ENCODE data around the gene C2CD5. TPM values are rescaled to one million over a fixed set of nuclear protein-coding genes. Genes with fewer than 3 reads are reported as not detected.
A peak's percentile ranks its signal among the peaks of the same experiment; 100 is the strongest.

Gene C2CD5
- total RNA-seq, 1 donor from 2014 or later = 38.0 TPM

DNA sequence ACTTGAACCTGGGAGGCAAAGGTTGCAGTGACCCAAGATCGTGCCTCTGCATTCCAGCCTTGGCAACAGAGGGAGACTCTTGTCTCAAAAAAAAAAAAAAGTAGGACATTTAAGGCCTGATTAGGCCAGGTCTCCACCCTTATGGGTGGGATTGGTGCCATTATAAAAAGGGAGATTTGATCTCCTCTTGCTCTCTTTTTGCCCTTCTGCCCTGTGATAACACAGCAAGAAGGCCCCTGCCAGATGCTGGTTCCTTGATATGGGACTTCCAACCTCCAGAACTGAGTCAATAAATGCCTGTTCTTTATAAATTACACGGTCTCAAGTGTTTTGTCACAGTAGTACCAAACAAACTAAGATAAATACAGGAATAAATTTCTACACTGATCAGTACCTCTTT is 81.0 kb downstream of the C2CD5 start:
- Histone ChIP-seq H3K9me3 (no peaks in the 10 kb centered on the region), H3K27me3 (no peaks in the 10 kb centered on the region), H3K4me1 (no peaks in the 10 kb centered on the region), H3K36me3 (peaks cover 19% of the 10 kb centered on the region), H3K4me3 (no peak overlapping the region), H3K27ac (no peak overlapping the region)
- ATAC-seq (no peak), DNase-seq (no peak)
- no peak for TF ChIP-seq CTCF (IDR thresholded peaks at IDR 0.05)
- intact Hi-C loops (cut with DNase I) = no loop called here

DNA sequence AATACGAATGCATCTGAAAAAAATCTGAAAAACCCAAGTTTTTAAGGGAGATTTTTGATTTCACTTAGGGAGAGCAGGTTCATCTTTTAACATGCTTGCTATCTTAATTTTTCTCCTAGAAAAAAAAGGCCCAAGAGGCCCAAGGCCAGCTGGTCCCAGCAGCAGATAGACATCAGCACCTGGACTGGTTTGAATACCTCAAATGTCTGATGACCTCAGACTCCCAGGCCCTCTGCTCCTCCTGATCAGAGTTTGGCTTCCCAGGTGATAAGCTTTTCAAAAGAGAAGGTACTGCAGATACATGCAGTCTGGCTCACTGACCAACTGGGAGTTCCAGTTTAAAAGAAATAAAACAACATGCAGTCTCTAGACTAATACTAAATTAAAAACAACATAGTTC is 82.6 kb downstream of the C2CD5 start:
- Histone ChIP-seq H3K36me3 (peaks cover 9% of the 10 kb centered on the region), H3K4me1 (no peaks in the 10 kb centered on the region), H3K27ac (no peak overlapping the region), H3K9me3 (no peaks in the 10 kb centered on the region), H3K27me3 (no peaks in the 10 kb centered on the region), H3K4me3 (no peak overlapping the region)
- ATAC-seq (no peak), DNase-seq (no peak)
- intact Hi-C loops (cut with DNase I) = no loop called here
- TF ChIP-seq CTCF (IDR thresholded peaks at IDR 0.05) = no peak

DNA sequence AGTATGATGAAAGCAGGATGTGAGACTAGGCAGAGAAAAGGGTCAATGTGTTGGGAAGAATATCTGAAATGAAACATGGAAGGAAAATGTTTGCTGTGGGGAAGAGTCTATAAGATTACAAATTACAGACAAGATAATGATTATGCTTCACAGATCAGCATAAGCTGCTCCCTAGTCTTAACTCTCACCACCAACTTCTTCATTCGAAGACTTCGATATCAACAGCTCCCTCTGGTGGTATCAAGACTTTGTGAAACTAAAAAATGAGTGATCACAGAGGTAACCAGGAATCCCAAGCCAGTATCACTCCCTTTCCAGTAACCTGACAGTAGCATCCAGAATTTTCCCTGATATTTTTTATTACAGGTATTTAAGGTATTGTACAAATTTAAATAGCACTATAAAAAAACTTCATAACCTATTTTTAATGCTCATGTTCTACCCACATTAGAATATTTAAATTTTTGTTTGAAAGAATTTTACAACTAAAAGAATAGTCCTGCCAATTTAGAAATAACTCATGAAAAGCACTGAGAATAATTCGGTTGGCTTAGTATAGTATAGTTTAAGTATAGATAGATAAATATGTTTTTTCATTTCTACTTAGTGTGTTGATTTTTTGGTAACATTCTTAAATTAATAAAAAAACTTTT is 84.4 kb downstream of the C2CD5 start:
- DNase-seq (no peak), ATAC-seq (peak; percentile 80)
- Histone ChIP-seq H3K4me1 (no peaks in the 10 kb centered on the region), H3K27me3 (no peaks in the 10 kb centered on the region), H3K27ac (no peak overlapping the region), H3K4me3 (no peak overlapping the region), H3K9me3 (no peaks in the 10 kb centered on the region), H3K36me3 (peaks cover 5% of the 10 kb centered on the region)
- peak; percentile 68 for TF ChIP-seq CTCF (IDR thresholded peaks at IDR 0.05)
- intact Hi-C loops (cut with DNase I) = no loop called here

GRCh38 chr12:22458298-22458937 is 85.9 kb downstream of the C2CD5 start:
- intact Hi-C loops (cut with DNase I) = no loop called here
- DNase-seq = no peak

GRCh38 chr12:22457085-22457484 is 87.3 kb downstream of the C2CD5 start:
- no peak overlapping the region for H3K27ac ChIP-seq
- no peak overlapping the region for H3K4me3 ChIP-seq
- no peaks in the 10 kb centered on the region for H3K9me3 ChIP-seq
- H3K36me3 ChIP-seq = peaks cover 16% of the 10 kb centered on the region
- DNase-seq = no peak
- ATAC-seq = no peak
- no peaks in the 10 kb centered on the region for H3K27me3 ChIP-seq
- TF ChIP-seq CTCF (IDR thresholded peaks at IDR 0.05) = no peak
- intact Hi-C loops (cut with DNase I) = no loop called here
- no peaks in the 10 kb centered on the region for H3K4me1 ChIP-seq

More at GRCh38 chr12:22458298-22458937, 85.9 kb downstream of the C2CD5 start:
- no peak for ATAC-seq
- H3K4me3 ChIP-seq = no peak overlapping the region
- H3K36me3 ChIP-seq = peaks cover 8% of the 10 kb centered on the region
- H3K27ac ChIP-seq = no peak overlapping the region
- TF ChIP-seq CTCF (IDR thresholded peaks at IDR 0.05) = no peak
- H3K27me3 ChIP-seq = no peaks in the 10 kb centered on the region
- no peaks in the 10 kb centered on the region for H3K4me1 ChIP-seq
- no peaks in the 10 kb centered on the region for H3K9me3 ChIP-seq

Data from upper lobe of right lung (tissue), 1 donor.